Effector memory CD4-positive, alpha-beta T cell (primary cell): ENCODE results near the gene CCDC97.

Experiments
- DNase-seq, 3 donors: peaks; one replicate each; pipeline ENCODE4 v3.0.0-alpha.2; 2020
- H3K27ac ChIP-seq: 2 replicates; pipeline ENCODE4 v1.7.0; 2013; ENCODE audit warnings: mild to moderate bottlenecking, low read length, moderate library complexity; ENCODE audit not compliant: insufficient read depth, poor library complexity, severe bottlenecking
- H3K27me3 ChIP-seq: replicated peaks from 2 replicates; pipeline ENCODE4 v1.7.0; 2013; ENCODE audit warnings: mild to moderate bottlenecking, low read length; ENCODE audit not compliant: insufficient read depth, control insufficient read depth, poor library complexity, severe bottlenecking
- H3K36me3 ChIP-seq: 2 replicates; pipeline ENCODE4 v1.7.0; 2013; ENCODE audit warnings: mild to moderate bottlenecking, low read length, moderate library complexity; ENCODE audit not compliant: control insufficient read depth, insufficient read depth
- H3K4me1 ChIP-seq: 2 replicates; pipeline ENCODE4 v1.7.0; 2013; ENCODE audit warnings: low read length, mild to moderate bottlenecking; ENCODE audit not compliant: control insufficient read depth, insufficient read depth, poor library complexity, severe bottlenecking
- H3K4me3 ChIP-seq: 2 replicates; pipeline ENCODE4 v1.7.0; 2013; ENCODE audit warnings: low read length, low read depth, mild to moderate bottlenecking; ENCODE audit not compliant: insufficient read depth, poor library complexity, severe bottlenecking
- H3K9me3 ChIP-seq: 2 replicates; pipeline ENCODE4 v1.7.0; 2013; ENCODE audit warnings: mild to moderate bottlenecking, low read length, moderate library complexity; ENCODE audit not compliant: control insufficient read depth

CCDC97 gene

DNA sequence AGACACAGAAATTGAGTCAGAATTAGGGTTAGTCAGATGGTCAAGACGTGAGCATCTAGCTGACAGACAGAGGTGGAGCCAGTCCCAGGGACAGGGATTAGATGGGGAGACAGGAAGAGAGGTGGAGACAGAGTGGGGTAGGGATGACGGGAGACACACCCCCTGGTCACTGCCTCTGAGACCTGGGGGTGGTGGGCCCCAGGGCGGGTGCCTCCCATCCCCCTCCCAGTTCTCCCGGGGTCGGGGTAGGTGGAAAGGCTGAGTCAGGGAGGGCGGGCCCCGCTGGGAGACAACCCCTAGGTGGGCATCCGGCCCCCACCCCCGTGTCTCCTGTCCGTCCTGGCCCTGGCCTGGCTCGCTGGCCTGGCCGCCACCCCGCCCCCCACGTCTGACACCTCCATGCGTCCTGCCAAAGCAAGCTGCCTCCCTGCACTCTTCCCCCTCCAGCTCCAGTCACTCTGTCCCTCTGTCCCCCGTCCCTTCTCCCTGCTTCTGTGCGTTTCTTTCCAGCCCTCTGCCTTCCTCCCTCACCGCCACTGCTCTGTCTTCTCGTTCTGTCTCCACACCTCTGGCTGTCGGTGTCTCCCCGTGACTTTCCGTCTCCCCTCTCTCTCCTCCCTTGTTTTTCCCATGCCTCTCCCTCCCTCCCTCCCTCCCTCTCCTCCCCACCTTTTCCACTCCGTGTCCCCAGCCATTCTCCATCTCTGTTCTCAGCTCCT lies 15.1 kb downstream of the CCDC97 start:
- H3K4me1 ChIP-seq: peaks cover 35% of the 10 kb centered on the region
- peaks cover 18% of the 10 kb centered on the region for H3K36me3 ChIP-seq
- DNase-seq: no peak
- H3K27ac ChIP-seq: no peak overlapping the region
- no peaks in the 10 kb centered on the region for H3K9me3 ChIP-seq
- no peak overlapping the region for H3K4me3 ChIP-seq
- H3K27me3 ChIP-seq: no peaks in the 10 kb centered on the region

DNA sequence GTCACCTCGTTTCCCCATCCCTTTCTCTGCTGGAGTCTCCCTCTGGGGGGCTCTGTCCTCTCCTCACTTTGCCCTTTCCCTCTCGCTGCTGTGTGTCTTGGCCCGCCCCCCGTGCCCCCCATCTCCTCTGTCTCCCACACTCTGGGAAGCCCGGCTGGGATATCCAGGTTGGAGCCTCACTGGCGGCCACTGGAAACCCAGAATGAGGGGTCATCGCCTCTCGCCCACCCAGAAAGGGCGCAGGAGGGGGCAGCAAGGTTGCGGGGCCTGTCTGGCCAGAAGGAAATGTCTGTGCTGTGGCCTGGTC lies 15.6 kb downstream of the CCDC97 start:
- H3K4me3 ChIP-seq: no peak overlapping the region
- no peak for DNase-seq
- H3K27me3 ChIP-seq: no peaks in the 10 kb centered on the region
- peak overlapping the region; percentile 87 for H3K27ac ChIP-seq
- H3K36me3 ChIP-seq: peaks cover 18% of the 10 kb centered on the region
- H3K4me1 ChIP-seq: peaks cover 40% of the 10 kb centered on the region
- H3K9me3 ChIP-seq: no peaks in the 10 kb centered on the region

DNA sequence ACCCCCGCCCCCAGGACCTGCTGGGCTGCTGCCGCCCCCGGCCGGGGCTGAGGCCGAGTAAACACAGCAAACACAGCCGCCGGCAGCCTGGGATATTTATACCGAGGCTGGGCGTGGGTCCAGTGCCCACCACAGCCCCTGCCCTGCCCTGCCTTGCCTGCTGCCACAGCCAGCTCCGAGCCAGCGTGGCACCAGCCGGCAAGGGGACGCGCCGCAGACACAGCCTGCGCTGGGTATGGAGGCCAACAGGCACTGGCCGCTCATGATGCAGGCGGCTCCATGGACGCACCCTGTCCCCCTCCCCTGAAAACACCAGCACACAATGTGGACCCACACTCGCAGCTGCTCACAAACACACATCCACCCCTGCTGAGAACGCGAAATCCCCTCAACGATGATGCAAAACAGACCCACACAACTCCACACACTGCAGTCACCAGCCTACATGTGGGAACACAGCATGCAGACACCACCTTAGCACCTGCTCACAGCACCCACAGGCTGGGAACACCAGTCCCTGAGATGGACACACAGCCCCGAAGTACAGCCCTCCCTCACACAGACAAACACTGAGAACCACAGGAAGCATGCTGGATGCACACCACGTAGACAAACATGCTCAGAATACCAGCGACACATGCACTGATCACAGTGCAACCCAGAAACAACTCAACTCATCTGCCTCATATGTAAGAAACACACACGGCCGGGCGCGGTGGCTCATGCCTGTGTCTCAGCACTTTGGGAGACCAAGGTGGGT lies 16.2 kb downstream of the CCDC97 start:
- H3K27me3 ChIP-seq: no peaks in the 10 kb centered on the region
- no peaks in the 10 kb centered on the region for H3K9me3 ChIP-seq
- H3K4me3 ChIP-seq: no peak overlapping the region
- H3K27ac ChIP-seq: peak overlapping the region; percentile 87
- peaks cover 16% of the 10 kb centered on the region for H3K36me3 ChIP-seq
- DNase-seq: no peak
- peaks cover 43% of the 10 kb centered on the region for H3K4me1 ChIP-seq

DNA sequence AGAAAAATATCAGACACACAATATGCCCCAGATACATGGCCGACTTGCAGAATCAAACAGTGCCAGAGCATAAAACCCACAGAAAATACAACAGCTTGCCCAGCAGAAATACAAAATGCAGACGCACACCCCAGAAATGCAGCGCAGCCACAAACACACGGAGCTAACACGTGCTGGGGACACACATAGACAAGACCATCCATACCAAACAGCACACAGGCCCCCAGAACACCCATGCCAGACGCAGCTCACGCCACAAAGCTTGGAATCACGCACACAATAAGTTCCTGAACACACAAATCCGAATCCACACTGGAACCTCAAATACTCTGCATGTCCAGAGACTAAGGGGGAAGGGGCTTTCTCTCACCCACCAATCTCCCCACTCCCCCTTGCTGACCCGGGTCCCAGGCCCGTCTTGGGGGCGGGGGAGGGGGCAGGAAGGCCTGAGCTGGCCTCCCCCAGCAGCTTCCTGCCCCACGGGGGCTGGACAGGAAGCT lies 17.2 kb downstream of the CCDC97 start:
- Histone ChIP-seq H3K27me3 (no peaks in the 10 kb centered on the region), H3K27ac (peak overlapping the region; percentile 87), H3K4me3 (peak overlapping the region; percentile 16), H3K36me3 (peaks cover 18% of the 10 kb centered on the region), H3K4me1 (peaks cover 52% of the 10 kb centered on the region), H3K9me3 (no peaks in the 10 kb centered on the region)
- DNase-seq: no peak

DNA sequence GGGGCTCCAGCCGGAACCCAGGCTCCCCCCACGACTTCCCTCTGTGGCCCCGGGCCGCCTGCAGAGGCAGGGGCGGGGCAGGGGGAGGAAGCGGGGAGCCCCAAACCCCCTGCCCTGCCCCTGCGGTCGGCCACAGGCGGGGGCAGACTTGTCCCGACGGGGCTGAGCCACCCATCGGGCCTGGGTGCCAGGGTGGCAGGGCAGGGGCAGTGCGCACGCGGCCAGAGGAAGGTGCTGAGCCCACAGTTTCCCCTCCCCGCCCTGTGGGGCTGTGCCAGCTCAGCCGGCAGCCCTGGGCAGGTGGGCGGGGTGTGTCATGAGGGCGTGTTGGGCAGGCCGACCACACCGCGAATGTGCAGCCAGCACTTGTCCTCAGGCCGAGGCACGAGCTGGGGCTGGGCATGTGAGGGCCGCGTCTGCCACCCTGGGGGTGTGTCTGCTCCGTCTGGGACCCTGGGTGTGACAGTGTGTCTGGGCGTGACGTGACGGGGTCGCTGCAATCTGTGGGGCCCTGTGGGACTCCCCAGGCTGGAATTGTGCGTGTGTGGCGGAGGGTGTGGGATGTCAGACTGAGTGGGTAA lies 17.7 kb downstream of the CCDC97 start:
- peaks cover 24% of the 10 kb centered on the region for H3K36me3 ChIP-seq
- H3K4me1 ChIP-seq: peaks cover 55% of the 10 kb centered on the region
- DNase-seq: peak; percentile 84 to 97 (median 94)
- no peaks in the 10 kb centered on the region for H3K27me3 ChIP-seq
- peak overlapping the region; percentile 16 for H3K4me3 ChIP-seq
- H3K27ac ChIP-seq: peak overlapping the region; percentile 87
- no peaks in the 10 kb centered on the region for H3K9me3 ChIP-seq

DNA sequence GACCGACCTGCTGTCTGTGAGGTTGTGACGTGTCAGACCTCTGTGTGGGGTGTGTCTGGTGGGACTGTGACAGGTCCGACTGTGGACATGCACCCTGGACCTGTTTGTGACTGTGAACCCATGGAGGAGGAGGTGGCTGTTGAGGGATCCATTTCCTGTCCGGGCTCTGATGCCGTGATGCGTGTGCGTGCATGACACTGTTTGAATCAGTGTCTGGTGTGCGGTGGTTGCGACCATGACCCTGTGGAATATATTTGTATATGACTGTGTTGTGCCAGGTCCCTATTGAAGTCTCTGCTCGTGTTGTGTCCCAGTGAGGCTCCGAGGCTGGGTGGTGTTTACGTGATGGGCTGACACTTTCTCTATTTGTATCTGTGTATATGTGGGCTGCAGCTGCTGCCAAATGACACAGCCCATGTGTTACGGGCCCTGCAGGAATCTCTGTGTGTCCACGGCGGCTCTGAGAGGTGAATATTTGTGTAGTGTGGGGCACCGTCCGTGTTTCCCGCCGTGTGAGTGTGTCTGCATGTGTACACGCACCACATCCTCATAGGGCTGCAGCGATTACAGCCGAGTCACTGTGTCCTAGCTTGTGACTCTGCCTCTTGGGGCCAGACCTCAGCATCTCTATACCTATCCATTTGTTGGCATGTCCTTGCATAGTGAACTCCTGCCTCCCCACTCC lies 18.3 kb downstream of the CCDC97 start:
- Histone ChIP-seq H3K36me3 (peaks cover 28% of the 10 kb centered on the region), H3K4me1 (peaks cover 55% of the 10 kb centered on the region), H3K4me3 (peak overlapping the region; percentile 16), H3K27me3 (no peaks in the 10 kb centered on the region), H3K27ac (peak overlapping the region; percentile 87), H3K9me3 (no peaks in the 10 kb centered on the region)
- no peak for DNase-seq

DNA sequence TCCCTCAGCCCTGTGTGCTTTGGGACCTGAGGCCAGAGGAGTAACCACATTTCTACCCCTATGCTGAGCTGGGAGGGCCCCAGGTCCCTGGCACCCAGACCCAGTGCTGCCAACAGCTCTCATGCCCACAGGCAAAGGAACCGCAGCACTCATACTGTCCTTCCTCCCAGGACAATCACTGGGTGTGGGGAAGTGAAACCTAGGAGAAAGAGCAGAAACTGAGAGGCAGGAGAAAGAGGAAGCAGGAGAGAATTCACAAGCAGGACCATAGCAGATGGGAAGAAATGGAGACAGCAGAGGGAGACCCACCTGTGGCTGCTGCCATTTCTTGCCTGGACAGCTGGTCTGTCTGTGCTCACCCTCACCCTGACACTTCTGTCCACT lies 18.9 kb downstream of the CCDC97 start:
- Histone ChIP-seq H3K4me1 (peaks cover 55% of the 10 kb centered on the region), H3K36me3 (peaks cover 33% of the 10 kb centered on the region), H3K27me3 (no peaks in the 10 kb centered on the region), H3K9me3 (no peaks in the 10 kb centered on the region), H3K27ac (peak overlapping the region; percentile 87), H3K4me3 (peak overlapping the region; percentile 16)
- no peak for DNase-seq

DNA sequence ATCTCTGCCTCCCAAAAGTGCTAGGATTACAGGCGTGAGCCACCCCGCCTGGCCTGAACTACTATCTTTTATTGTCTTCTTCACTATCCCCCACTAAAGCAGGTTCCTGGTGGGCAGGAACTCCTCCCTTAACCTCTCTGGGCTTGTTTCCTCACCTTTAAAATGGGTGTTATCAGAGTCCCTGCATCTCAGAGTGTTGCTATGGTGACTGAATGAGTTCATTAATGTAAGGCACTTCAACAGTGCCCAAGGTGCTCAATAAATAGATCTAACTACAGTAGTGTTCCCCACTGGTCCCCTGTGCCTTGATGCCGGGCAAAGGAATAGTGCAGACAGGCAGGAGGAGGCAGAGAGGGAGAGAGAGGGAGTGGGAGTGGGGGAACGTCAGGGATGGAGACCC lies 20.5 kb downstream of the CCDC97 start:
- Histone ChIP-seq H3K36me3 (peaks cover 41% of the 10 kb centered on the region), H3K4me1 (peaks cover 58% of the 10 kb centered on the region), H3K4me3 (no peak overlapping the region), H3K9me3 (no peaks in the 10 kb centered on the region), H3K27me3 (no peaks in the 10 kb centered on the region), H3K27ac (peak overlapping the region; percentile 32)
- DNase-seq: no peak

DNA sequence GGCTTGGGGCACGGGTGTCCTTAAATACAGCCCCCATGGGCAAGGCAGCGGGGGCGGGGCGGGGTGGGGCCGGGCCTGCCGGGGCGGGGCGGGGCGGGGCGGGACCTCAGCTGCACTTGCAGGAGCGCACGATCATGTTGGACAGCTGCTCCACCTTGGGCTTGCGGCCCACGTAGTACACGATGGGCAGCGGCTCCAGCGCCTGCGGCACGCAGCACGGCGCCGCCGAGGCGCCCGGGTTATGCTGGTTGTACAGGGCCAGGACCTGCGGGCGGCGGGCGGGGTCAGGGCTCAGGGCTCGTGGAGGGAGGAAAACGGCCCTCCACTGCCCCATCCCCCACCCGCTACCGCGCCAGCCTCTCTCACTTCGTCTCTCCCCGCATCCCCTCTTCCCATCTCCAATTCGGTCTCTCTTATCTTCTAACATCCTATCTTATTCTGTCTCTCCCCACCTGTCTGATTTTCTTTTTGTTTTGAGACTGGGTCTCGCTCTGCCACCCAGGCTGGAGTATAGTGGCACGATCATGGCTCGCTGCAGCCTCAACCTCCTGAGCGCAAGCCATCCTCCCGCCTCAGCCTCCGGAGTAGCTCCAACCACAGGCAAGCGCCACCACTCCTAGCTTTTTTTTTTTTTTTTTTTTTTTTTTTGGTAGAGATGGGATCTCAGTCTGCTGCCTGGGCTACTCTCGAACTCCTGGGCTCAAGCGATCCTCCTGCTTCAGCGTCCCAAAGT lies 21.1 kb downstream of the CCDC97 start:
- peak overlapping the region; percentile 32 for H3K27ac ChIP-seq
- peaks cover 47% of the 10 kb centered on the region for H3K36me3 ChIP-seq
- no peaks in the 10 kb centered on the region for H3K9me3 ChIP-seq
- H3K4me3 ChIP-seq: no peak overlapping the region
- no peak for DNase-seq
- H3K27me3 ChIP-seq: no peaks in the 10 kb centered on the region
- H3K4me1 ChIP-seq: peaks cover 58% of the 10 kb centered on the region
